Astrocyte (in vitro differentiated cells and primary cell): ENCODE results near the gene SMAP1. TPM values are rescaled to one million over a fixed set of nuclear protein-coding genes. Genes with fewer than 3 reads are reported as not detected.

ENCODE experiments used
- DNase-seq: peaks from one replicate; pipeline ENCODE4 v3.0.0-alpha.2; 2010; ENCODE audit warnings: low read depth
- FAIRE-seq: peaks from 2 replicates; lab custom pipeline; 2011; peaks lifted over from hg19 to GRCh38; lab: Jason Lieb, UNC
- H2AFZ ChIP-seq: 2 replicates; pipeline ENCODE4 v1.6.0; 2012; ENCODE audit warnings: low read depth, low read length, inconsistent platforms
- H3K27ac ChIP-seq: 2 replicates; pipeline ENCODE4 v1.5.1; 2011; ENCODE audit warnings: low read depth, low read length, inconsistent platforms
- H3K27me3 ChIP-seq: 2 replicates; pipeline ENCODE4 v1.6.0; 2011; ENCODE audit warnings: low read length, inconsistent platforms; ENCODE audit not compliant: insufficient read depth
- H3K36me3 ChIP-seq: 2 replicates; pipeline ENCODE4 v1.5.1; 2011; ENCODE audit warnings: low read length, inconsistent platforms; ENCODE audit not compliant: insufficient read depth
- H3K4me1 ChIP-seq: 2 replicates; pipeline ENCODE4 v1.5.1; 2011; ENCODE audit warnings: low read length, inconsistent platforms; ENCODE audit not compliant: insufficient read depth
- H3K4me2 ChIP-seq: 2 replicates; pipeline ENCODE4 v1.6.0; 2012; ENCODE audit warnings: low read length, inconsistent platforms
- H3K4me3 ChIP-seq: 2 replicates; pipeline ENCODE4 v1.5.1; 2011; ENCODE audit warnings: low read depth, mild to moderate bottlenecking, low read length, inconsistent platforms; ENCODE audit not compliant: insufficient read depth
- H3K79me2 ChIP-seq: 2 replicates; pipeline ENCODE4 v1.6.0; 2012; ENCODE audit warnings: mild to moderate bottlenecking, low read length, inconsistent platforms; ENCODE audit not compliant: insufficient read depth
- H3K9ac ChIP-seq: 2 replicates; pipeline ENCODE4 v1.6.0; 2012; ENCODE audit warnings: mild to moderate bottlenecking, low read length, inconsistent platforms
- H3K9me3 ChIP-seq: 2 replicates; pipeline ENCODE4 v1.5.1; 2012; ENCODE audit warnings: low read depth, mild to moderate bottlenecking, low read length, inconsistent platforms; ENCODE audit not compliant: insufficient read depth
- H4K20me1 ChIP-seq: 2 replicates; pipeline ENCODE4 v1.6.0; 2012; ENCODE audit warnings: low read length, inconsistent platforms; ENCODE audit not compliant: insufficient read depth
- H3K27ac Mint-ChIP-seq: one replicate; pipeline ENCODE4 v1.8.0; 2021; ENCODE audit warnings: mild to moderate bottlenecking, mixed read lengths; ENCODE audit not compliant: unreplicated experiment
- H3K27me3 Mint-ChIP-seq: one replicate; pipeline ENCODE4 v1.8.0; 2021; ENCODE audit warnings: low read depth, mixed read lengths; ENCODE audit not compliant: unreplicated experiment
- H3K36me3 Mint-ChIP-seq: one replicate; pipeline ENCODE4 v1.8.0; 2021; ENCODE audit warnings: low read depth, mixed read lengths; ENCODE audit not compliant: unreplicated experiment
- H3K4me1 Mint-ChIP-seq: one replicate; pipeline ENCODE4 v1.8.0; 2021; ENCODE audit warnings: low read depth, mixed read lengths; ENCODE audit not compliant: unreplicated experiment
- H3K4me3 Mint-ChIP-seq: one replicate; pipeline ENCODE4 v1.8.0; 2021; ENCODE audit warnings: mild to moderate bottlenecking, moderate library complexity, mixed read lengths; ENCODE audit not compliant: unreplicated experiment
- H3K9me3 Mint-ChIP-seq: one replicate; pipeline ENCODE4 v1.8.0; 2021; ENCODE audit warnings: mild to moderate bottlenecking, mixed read lengths; ENCODE audit not compliant: unreplicated experiment
- CTCF ChIP-seq: IDR thresholded peaks from 2 replicates; pipeline ENCODE4 v1.5.1; 2011; ENCODE audit warnings: low read depth, mild to moderate bottlenecking, inconsistent platforms, low read length, moderate library complexity; ENCODE audit not compliant: insufficient read depth
- EZH2 ChIP-seq: IDR thresholded peaks from 2 replicates; pipeline ENCODE4 v1.6.1; 2012; ENCODE audit warnings: mild to moderate bottlenecking, low read length, inconsistent platforms; ENCODE audit not compliant: insufficient read depth
- total RNA-seq: library from RNA; stranded (reverse); gene quantifications from 2 replicates; pipeline ENCODE4 v1.2.1, GENCODE V29; 2021

The SMAP1 gene
- total RNA-seq, 1 donor from 2014 or later: 27.3 TPM

- no peak overlapping the region for H3K4me3 ChIP-seq
- H3K27me3 ChIP-seq: no peaks in the 10 kb centered on the region
- no peak overlapping the region for H3K4me2 ChIP-seq
- no peak overlapping the region for H3K27ac ChIP-seq
- DNase-seq (no peak), FAIRE-seq (no peak)
- no peaks in the 10 kb centered on the region for H3K9me3 ChIP-seq
- H3K4me1 ChIP-seq: no peaks in the 10 kb centered on the region
- H3K9ac ChIP-seq: no peak overlapping the region
- H3K4me1 Mint-ChIP-seq: no peaks in the 10 kb centered on the region
- no peaks in the 10 kb centered on the region for H4K20me1 ChIP-seq
- peaks cover 5% of the 10 kb centered on the region for H3K9me3 Mint-ChIP-seq
- TF ChIP-seq EZH2 (no peak), CTCF (no peak)
- no peaks in the 10 kb centered on the region for H3K36me3 ChIP-seq
- no peak overlapping the region for H3K4me3 Mint-ChIP-seq
- H3K27me3 Mint-ChIP-seq: no peaks in the 10 kb centered on the region
- H3K27ac Mint-ChIP-seq: no peak overlapping the region
- no peak overlapping the region for H2AFZ ChIP-seq
- no peaks in the 10 kb centered on the region for H3K79me2 ChIP-seq
- H3K36me3 Mint-ChIP-seq: peaks cover 4% of the 10 kb centered on the region
These were observed 123.0 kb downstream of the SMAP1 start for GRCh38 chr6:70790483-70791224.

- H3K27ac Mint-ChIP-seq: no peak overlapping the region
- FAIRE-seq: no peak
- Histone ChIP-seq H3K36me3 (no peaks in the 10 kb centered on the region), H3K4me1 (no peaks in the 10 kb centered on the region), H3K27me3 (no peaks in the 10 kb centered on the region), H3K9ac (no peak overlapping the region), H3K27ac (no peak overlapping the region), H3K4me3 (no peak overlapping the region), H3K9me3 (no peaks in the 10 kb centered on the region), H3K79me2 (no peaks in the 10 kb centered on the region), H2AFZ (no peak overlapping the region), H3K4me2 (no peak overlapping the region), H4K20me1 (no peaks in the 10 kb centered on the region)
- TF ChIP-seq CTCF: no peak
- no peak for TF ChIP-seq EZH2
- H3K27me3 Mint-ChIP-seq: no peaks in the 10 kb centered on the region
- no peak for DNase-seq
- peaks cover 14% of the 10 kb centered on the region for H3K36me3 Mint-ChIP-seq
- no peak overlapping the region for H3K4me3 Mint-ChIP-seq
- peaks cover 7% of the 10 kb centered on the region for H3K9me3 Mint-ChIP-seq
- H3K4me1 Mint-ChIP-seq: no peaks in the 10 kb centered on the region
These were observed 129.9 kb downstream of the SMAP1 start for GRCh38 chr6:70797625-70798024.

- no peak overlapping the region for H3K9ac ChIP-seq
- no peak overlapping the region for H3K4me3 ChIP-seq
- H3K27ac Mint-ChIP-seq: no peak overlapping the region
- no peak for DNase-seq
- no peaks in the 10 kb centered on the region for H3K4me1 ChIP-seq
- TF ChIP-seq EZH2: no peak
- TF ChIP-seq CTCF: no peak
- H3K9me3 ChIP-seq: no peaks in the 10 kb centered on the region
- no peaks in the 10 kb centered on the region for H3K4me1 Mint-ChIP-seq
- H2AFZ ChIP-seq: no peak overlapping the region
- H3K4me2 ChIP-seq: no peak overlapping the region
- no peaks in the 10 kb centered on the region for H3K27me3 Mint-ChIP-seq
- H3K9me3 Mint-ChIP-seq: peaks cover 9% of the 10 kb centered on the region
- FAIRE-seq: no peak
- H3K27me3 ChIP-seq: no peaks in the 10 kb centered on the region
- H3K79me2 ChIP-seq: no peaks in the 10 kb centered on the region
- no peaks in the 10 kb centered on the region for H4K20me1 ChIP-seq
- H3K4me3 Mint-ChIP-seq: no peak overlapping the region
- H3K36me3 ChIP-seq: no peaks in the 10 kb centered on the region
- no peak overlapping the region for H3K27ac ChIP-seq
- peaks cover 19% of the 10 kb centered on the region for H3K36me3 Mint-ChIP-seq
These were observed 138.4 kb downstream of the SMAP1 start for GRCh38 chr6:70806086-70806485.
